WTC11 (cell line): ENCODE results near the gene KRT6B. TPM values are rescaled to one million over a fixed set of nuclear protein-coding genes. Genes with fewer than 3 reads are reported as not detected.

ENCODE experiments used
- ATAC-seq: fragments of 200-7000 bp; cut with Tn5 transposase; 2 replicates; pipeline ENCODE4 v1.10.0; 2021; ENCODE audit warnings: mild to moderate bottlenecking, moderate library complexity
- CTCF ChIA-PET: fragments of 300-600 bp; sonication (Branson Sonifier 250); formaldehyde crosslinking; loops from one replicate; lab custom pipeline; 2021; ENCODE audit warnings: antibody characterized with exemption; lab: Charles Lee
- POLR2A ChIA-PET: fragments of 350-600 bp; sonication (Branson Sonifier 250); formaldehyde crosslinking; loops from one replicate; lab custom pipeline; 2021; ENCODE audit warnings: antibody characterized with exemption; lab: Charles Lee
- DNase-seq: peaks from one replicate; pipeline ENCODE4 v3.0.0; 2021; ENCODE audit warnings: low spot score
- H3K27ac Mint-ChIP-seq: 2 replicates; pipeline ENCODE4 v1.8.0; 2021; ENCODE audit warnings: mixed read lengths
- H3K27me3 Mint-ChIP-seq: 2 replicates; pipeline ENCODE4 v1.8.0; 2021; ENCODE audit warnings: low read depth, mild to moderate bottlenecking, moderate library complexity, mixed read lengths
- H3K36me3 Mint-ChIP-seq: 2 replicates; pipeline ENCODE4 v1.8.0; 2021; ENCODE audit warnings: mixed read lengths
- H3K4me1 Mint-ChIP-seq: 2 replicates; pipeline ENCODE4 v1.8.0; 2022; ENCODE audit warnings: mixed read lengths
- H3K4me3 Mint-ChIP-seq: 2 replicates; pipeline ENCODE4 v1.8.0; 2021; ENCODE audit warnings: mild to moderate bottlenecking, moderate library complexity, mixed read lengths
- H3K9me3 Mint-ChIP-seq: 2 replicates; pipeline ENCODE4 v1.8.0; 2021; ENCODE audit warnings: mixed read lengths
- ESRRA ChIP-seq: sonication (generic); formaldehyde crosslinking; IDR thresholded peaks from 2 replicates; pipeline ENCODE4 v1.8.1; 2022; ENCODE audit warnings: mild to moderate bottlenecking, missing genetic modification reagents, borderline replicate concordance
- GTF2I ChIP-seq: fragments of 250-450 bp; sonication (Bioruptor Pico); conservative IDR thresholded peaks from 2 replicates; pipeline ENCODE4 v1.4.0; 2021; ENCODE audit warnings: mild to moderate bottlenecking
- JUN ChIP-seq: sonication (generic); formaldehyde crosslinking; IDR thresholded peaks from 2 replicates; pipeline ENCODE4 v1.8.0; 2023; ENCODE audit warnings: mild to moderate bottlenecking, missing genetic modification reagents
- NFYB ChIP-seq: sonication (generic); formaldehyde crosslinking; conservative IDR thresholded peaks from 2 replicates; pipeline ENCODE4 v1.8.0; 2022; ENCODE audit warnings: low read depth, missing genetic modification reagents
- OVOL2 ChIP-seq: fragments of 250-450 bp; sonication (Bioruptor Pico); IDR thresholded peaks from 2 replicates; pipeline ENCODE4 v1.9.0; 2021; ENCODE audit warnings: mild to moderate bottlenecking, borderline replicate concordance
- PRRX2 ChIP-seq: fragments of 250-450 bp; sonication (Bioruptor Pico); IDR thresholded peaks from 2 replicates; pipeline ENCODE4 v1.8.0; 2021; ENCODE audit warnings: mild to moderate bottlenecking
- RELA ChIP-seq: sonication (generic); formaldehyde crosslinking; IDR thresholded peaks from 2 replicates; pipeline ENCODE4 v1.8.1; 2022; ENCODE audit warnings: missing genetic modification reagents, mild to moderate bottlenecking, borderline replicate concordance
- SMAD3 ChIP-seq: sonication (generic); formaldehyde crosslinking; IDR thresholded peaks from 2 replicates; pipeline ENCODE4 v1.8.0; 2022; ENCODE audit warnings: missing genetic modification reagents, mild to moderate bottlenecking, borderline replicate concordance
- TEAD1 ChIP-seq: sonication (generic); formaldehyde crosslinking; IDR thresholded peaks from 2 replicates; pipeline ENCODE4 v1.8.0; 2022; ENCODE audit warnings: mild to moderate bottlenecking, missing genetic modification reagents
- ZNF138 ChIP-seq: sonication (generic); formaldehyde crosslinking; conservative IDR thresholded peaks from 2 replicates; pipeline ENCODE4 v1.8.1; 2022; ENCODE audit warnings: mild to moderate bottlenecking, moderate library complexity, missing genetic modification reagents
- ZNF219 ChIP-seq: sonication (generic); formaldehyde crosslinking; IDR thresholded peaks from 2 replicates; pipeline ENCODE4 v1.8.0; 2023; ENCODE audit warnings: missing genetic modification reagents, mild to moderate bottlenecking, borderline replicate concordance
- ZNF317 ChIP-seq: sonication (generic); formaldehyde crosslinking; IDR thresholded peaks from 2 replicates; pipeline ENCODE4 v1.8.1; 2023; ENCODE audit warnings: low read depth, mild to moderate bottlenecking, moderate library complexity, missing genetic modification reagents, borderline replicate concordance
- ZNF396 ChIP-seq: fragments of 250-450 bp; sonication (Bioruptor Pico); IDR thresholded peaks from 2 replicates; pipeline ENCODE4 v1.8.0; 2021; ENCODE audit warnings: mild to moderate bottlenecking, moderate library complexity, borderline replicate concordance
- ZNF423 ChIP-seq: fragments of 250-450 bp; sonication (Bioruptor Pico); IDR thresholded peaks from 2 replicates; pipeline ENCODE4 v2.1.2; 2022; ENCODE audit warnings: mild to moderate bottlenecking, moderate library complexity
- total RNA-seq: library from RNA; stranded (reverse); gene quantifications from 3 replicates; pipeline ENCODE4 v1.2.3, GENCODE V29; 2021
- TF ChIP-seq, protein P1 (sequence below): fragments of 250-450 bp; sonication (Bioruptor Pico); IDR thresholded peaks from 2 replicates; pipeline ENCODE4 v1.8.0; 2021; ENCODE audit warnings: mild to moderate bottlenecking
- TF ChIP-seq, protein P2 (sequence below): sonication (generic); formaldehyde crosslinking; IDR thresholded peaks from 2 replicates; pipeline ENCODE4 v1.8.1; 2022; ENCODE audit warnings: low read depth, mild to moderate bottlenecking, moderate library complexity, missing genetic modification reagents, borderline replicate concordance
- TF ChIP-seq, protein P3 (sequence below): sonication (generic); formaldehyde crosslinking; IDR thresholded peaks from 2 replicates; pipeline ENCODE4 v1.8.1; 2023; ENCODE audit warnings: mild to moderate bottlenecking, missing genetic modification reagents
- TF ChIP-seq, protein P4 (sequence below): sonication (generic); formaldehyde crosslinking; IDR thresholded peaks from 2 replicates; pipeline ENCODE4 v1.8.1; 2022; ENCODE audit warnings: mild to moderate bottlenecking, missing genetic modification reagents, moderate library complexity, borderline replicate concordance
- TF ChIP-seq, protein P5 (sequence below): sonication (generic); formaldehyde crosslinking; IDR thresholded peaks from 2 replicates; pipeline ENCODE4 v1.8.0; 2022; ENCODE audit warnings: mild to moderate bottlenecking, missing genetic modification reagents
- TF ChIP-seq, protein P6 (sequence below): fragments of 250-450 bp; sonication (Bioruptor Pico); IDR thresholded peaks from 2 replicates; pipeline ENCODE4 v1.9.0; 2021; ENCODE audit warnings: mild to moderate bottlenecking, borderline replicate concordance

KRT6B gene
- total RNA-seq, 1 experiment from 2014 or later, result not detected

DNA sequence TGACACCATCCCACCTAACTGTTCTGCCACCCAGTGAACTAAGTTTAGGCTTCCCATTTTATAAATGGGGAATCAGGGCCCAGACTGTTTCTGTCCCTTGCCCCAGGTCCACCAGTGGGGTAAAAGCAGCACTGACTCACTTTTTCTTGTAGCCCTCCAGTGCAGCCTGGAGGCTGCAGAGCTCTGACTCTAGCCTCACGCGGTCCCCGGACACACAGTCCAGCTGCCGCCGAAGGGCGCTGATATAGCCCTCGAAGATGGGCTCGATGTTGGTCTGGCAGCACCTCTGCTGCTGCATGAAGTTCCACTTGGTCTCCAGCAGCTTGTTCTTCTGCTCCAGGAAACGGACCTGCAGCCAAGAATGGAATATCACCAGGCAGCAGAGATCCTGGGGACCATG lies 48.4 kb downstream of the KRT6B start:
- ATAC-seq (no peak), DNase-seq (no peak)
- H3K4me1 Mint-ChIP-seq, result peaks cover 9% of the 10 kb centered on the region
- peaks cover 6% of the 10 kb centered on the region for H3K9me3 Mint-ChIP-seq
- no peak overlapping the region for H3K4me3 Mint-ChIP-seq
- ChIA-PET CTCF (interaction anchor here (0.8 to 2.2 kb wide), 14 partner anchors 8 to 577 kb away, joined by 3 to 10 read pairs (median 4); no protein-coding TSS in a partner anchor), POLR2A (no interaction called here)
- peaks cover 3% of the 10 kb centered on the region; the same call in 1 of the 2 replicates for H3K36me3 Mint-ChIP-seq
- H3K27me3 Mint-ChIP-seq, result no peaks in the 10 kb centered on the region; the same call in 1 of the 2 replicates
- no peak overlapping the region for H3K27ac Mint-ChIP-seq
- TF ChIP-seq OVOL2 (CRISPR knock-in tag) (no peak), ZNF138 (CRISPR knock-in tag) (no peak), NFYB (CRISPR knock-in tag) (no peak), ESRRA (no peak), ZNF317 (CRISPR knock-in tag) (no peak), PRRX2 (CRISPR knock-in tag) (no peak), ZNF219 (CRISPR knock-in tag) (no peak), SMAD3 (CRISPR knock-in tag) (no peak), ZNF423 (CRISPR knock-in tag) (no peak), GTF2I (CRISPR knock-in tag) (no peak), JUN (no peak), TEAD1 (CRISPR knock-in tag) (no peak), ZNF396 (CRISPR knock-in tag) (no peak), RELA (CRISPR knock-in tag) (no peak)
- TF ChIP-seq, protein P1, sequence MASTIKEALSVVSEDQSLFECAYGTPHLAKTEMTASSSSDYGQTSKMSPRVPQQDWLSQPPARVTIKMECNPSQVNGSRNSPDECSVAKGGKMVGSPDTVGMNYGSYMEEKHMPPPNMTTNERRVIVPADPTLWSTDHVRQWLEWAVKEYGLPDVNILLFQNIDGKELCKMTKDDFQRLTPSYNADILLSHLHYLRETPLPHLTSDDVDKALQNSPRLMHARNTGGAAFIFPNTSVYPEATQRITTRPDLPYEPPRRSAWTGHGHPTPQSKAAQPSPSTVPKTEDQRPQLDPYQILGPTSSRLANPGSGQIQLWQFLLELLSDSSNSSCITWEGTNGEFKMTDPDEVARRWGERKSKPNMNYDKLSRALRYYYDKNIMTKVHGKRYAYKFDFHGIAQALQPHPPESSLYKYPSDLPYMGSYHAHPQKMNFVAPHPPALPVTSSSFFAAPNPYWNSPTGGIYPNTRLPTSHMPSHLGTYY (CRISPR knock-in tag), result no peak
- TF ChIP-seq, protein P2, sequence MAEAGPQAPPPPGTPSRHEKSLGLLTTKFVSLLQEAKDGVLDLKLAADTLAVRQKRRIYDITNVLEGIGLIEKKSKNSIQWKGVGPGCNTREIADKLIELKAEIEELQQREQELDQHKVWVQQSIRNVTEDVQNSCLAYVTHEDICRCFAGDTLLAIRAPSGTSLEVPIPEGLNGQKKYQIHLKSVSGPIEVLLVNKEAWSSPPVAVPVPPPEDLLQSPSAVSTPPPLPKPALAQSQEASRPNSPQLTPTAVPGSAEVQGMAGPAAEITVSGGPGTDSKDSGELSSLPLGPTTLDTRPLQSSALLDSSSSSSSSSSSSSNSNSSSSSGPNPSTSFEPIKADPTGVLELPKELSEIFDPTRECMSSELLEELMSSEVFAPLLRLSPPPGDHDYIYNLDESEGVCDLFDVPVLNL (CRISPR knock-in tag), result no peak
- TF ChIP-seq, protein P3, sequence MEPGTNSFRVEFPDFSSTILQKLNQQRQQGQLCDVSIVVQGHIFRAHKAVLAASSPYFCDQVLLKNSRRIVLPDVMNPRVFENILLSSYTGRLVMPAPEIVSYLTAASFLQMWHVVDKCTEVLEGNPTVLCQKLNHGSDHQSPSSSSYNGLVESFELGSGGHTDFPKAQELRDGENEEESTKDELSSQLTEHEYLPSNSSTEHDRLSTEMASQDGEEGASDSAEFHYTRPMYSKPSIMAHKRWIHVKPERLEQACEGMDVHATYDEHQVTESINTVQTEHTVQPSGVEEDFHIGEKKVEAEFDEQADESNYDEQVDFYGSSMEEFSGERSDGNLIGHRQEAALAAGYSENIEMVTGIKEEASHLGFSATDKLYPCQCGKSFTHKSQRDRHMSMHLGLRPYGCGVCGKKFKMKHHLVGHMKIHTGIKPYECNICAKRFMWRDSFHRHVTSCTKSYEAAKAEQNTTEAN, result no peak

DNA sequence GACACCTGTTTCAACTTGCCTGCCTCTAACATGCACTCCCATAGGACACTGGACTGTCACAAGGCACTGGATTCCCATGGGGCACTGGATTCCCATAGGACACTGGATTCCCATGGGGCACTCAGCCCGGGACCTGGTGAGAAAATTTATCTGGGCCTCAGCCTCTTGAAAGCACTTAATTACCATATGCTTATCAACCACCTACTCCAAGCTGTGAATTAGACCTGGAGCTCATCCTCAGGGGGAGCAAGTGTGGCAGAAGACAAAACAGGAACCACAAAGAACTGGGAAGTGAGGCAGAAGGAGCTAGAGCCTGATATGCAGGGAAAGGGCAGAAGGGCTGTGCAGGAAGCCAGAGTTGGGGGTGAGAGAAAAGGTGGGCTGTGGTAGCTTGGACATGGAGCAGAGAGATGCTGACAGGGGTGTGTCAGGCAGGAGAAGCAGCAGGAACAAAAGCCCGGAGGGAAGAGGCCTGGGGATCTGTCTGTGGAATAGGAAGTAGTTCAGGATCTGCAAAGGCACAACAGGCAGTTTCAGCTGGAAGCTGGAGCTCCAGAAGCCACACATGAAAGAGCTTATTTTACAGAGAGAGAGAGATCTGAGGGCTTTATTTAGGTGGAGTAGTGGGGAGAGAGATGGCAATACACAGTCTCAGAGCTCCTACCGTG lies 48.9 kb downstream of the KRT6B start:
- ChIA-PET CTCF (interaction anchor here (0.8 to 2.2 kb wide), 13 partner anchors 11 to 578 kb away, joined by 3 to 10 read pairs (median 4); no protein-coding TSS in a partner anchor), POLR2A (no interaction called here)
- Mint-ChIP-seq H3K27me3 (no peaks in the 10 kb centered on the region; the same call in 1 of the 2 replicates), H3K36me3 (no peaks in the 10 kb centered on the region), H3K4me1 (peaks cover 9% of the 10 kb centered on the region), H3K4me3 (no peak overlapping the region), H3K9me3 (peaks cover under 1% of the 10 kb centered on the region; the same call in 1 of the 2 replicates), H3K27ac (no peak overlapping the region; the same call in 1 of the 2 replicates)
- ATAC-seq (peak; percentile 51), DNase-seq (no peak)
- TF ChIP-seq, protein P4, sequence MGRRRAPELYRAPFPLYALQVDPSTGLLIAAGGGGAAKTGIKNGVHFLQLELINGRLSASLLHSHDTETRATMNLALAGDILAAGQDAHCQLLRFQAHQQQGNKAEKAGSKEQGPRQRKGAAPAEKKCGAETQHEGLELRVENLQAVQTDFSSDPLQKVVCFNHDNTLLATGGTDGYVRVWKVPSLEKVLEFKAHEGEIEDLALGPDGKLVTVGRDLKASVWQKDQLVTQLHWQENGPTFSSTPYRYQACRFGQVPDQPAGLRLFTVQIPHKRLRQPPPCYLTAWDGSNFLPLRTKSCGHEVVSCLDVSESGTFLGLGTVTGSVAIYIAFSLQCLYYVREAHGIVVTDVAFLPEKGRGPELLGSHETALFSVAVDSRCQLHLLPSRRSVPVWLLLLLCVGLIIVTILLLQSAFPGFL (CRISPR knock-in tag), result no peak
- TF ChIP-seq, protein P1 (CRISPR knock-in tag), result no peak
- TF ChIP-seq, protein P5, sequence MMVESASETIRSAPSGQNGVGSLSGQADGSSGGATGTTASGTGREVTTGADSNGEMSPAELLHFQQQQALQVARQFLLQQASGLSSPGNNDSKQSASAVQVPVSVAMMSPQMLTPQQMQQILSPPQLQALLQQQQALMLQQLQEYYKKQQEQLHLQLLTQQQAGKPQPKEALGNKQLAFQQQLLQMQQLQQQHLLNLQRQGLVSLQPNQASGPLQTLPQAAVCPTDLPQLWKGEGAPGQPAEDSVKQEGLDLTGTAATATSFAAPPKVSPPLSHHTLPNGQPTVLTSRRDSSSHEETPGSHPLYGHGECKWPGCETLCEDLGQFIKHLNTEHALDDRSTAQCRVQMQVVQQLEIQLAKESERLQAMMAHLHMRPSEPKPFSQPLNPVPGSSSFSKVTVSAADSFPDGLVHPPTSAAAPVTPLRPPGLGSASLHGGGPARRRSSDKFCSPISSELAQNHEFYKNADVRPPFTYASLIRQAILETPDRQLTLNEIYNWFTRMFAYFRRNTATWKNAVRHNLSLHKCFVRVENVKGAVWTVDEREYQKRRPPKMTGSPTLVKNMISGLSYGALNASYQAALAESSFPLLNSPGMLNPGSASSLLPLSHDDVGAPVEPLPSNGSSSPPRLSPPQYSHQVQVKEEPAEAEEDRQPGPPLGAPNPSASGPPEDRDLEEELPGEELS, result no peak
- TF ChIP-seq, protein P6, sequence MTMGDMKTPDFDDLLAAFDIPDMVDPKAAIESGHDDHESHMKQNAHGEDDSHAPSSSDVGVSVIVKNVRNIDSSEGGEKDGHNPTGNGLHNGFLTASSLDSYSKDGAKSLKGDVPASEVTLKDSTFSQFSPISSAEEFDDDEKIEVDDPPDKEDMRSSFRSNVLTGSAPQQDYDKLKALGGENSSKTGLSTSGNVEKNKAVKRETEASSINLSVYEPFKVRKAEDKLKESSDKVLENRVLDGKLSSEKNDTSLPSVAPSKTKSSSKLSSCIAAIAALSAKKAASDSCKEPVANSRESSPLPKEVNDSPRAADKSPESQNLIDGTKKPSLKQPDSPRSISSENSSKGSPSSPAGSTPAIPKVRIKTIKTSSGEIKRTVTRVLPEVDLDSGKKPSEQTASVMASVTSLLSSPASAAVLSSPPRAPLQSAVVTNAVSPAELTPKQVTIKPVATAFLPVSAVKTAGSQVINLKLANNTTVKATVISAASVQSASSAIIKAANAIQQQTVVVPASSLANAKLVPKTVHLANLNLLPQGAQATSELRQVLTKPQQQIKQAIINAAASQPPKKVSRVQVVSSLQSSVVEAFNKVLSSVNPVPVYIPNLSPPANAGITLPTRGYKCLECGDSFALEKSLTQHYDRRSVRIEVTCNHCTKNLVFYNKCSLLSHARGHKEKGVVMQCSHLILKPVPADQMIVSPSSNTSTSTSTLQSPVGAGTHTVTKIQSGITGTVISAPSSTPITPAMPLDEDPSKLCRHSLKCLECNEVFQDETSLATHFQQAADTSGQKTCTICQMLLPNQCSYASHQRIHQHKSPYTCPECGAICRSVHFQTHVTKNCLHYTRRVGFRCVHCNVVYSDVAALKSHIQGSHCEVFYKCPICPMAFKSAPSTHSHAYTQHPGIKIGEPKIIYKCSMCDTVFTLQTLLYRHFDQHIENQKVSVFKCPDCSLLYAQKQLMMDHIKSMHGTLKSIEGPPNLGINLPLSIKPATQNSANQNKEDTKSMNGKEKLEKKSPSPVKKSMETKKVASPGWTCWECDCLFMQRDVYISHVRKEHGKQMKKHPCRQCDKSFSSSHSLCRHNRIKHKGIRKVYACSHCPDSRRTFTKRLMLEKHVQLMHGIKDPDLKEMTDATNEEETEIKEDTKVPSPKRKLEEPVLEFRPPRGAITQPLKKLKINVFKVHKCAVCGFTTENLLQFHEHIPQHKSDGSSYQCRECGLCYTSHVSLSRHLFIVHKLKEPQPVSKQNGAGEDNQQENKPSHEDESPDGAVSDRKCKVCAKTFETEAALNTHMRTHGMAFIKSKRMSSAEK (CRISPR knock-in tag), result no peak
